HL-60 (cell line): ENCODE measurements around the gene KLF2.

ENCODE experiments used
- GABPA ChIP-seq: IDR thresholded peaks from 2 replicates; pipeline ENCODE4 v1.6.1; 2012; ENCODE audit warnings: low read depth
- POLR2AphosphoS5 ChIP-seq: IDR thresholded peaks from 2 replicates; pipeline ENCODE4 v1.6.1; 2012; ENCODE audit warnings: low read depth
- REST ChIP-seq: IDR thresholded peaks from 2 replicates; pipeline ENCODE4 v1.6.1; 2012; ENCODE audit warnings: low read depth; ENCODE audit not compliant: insufficient replicate concordance
- TF ChIP-seq, protein P1 (sequence below): IDR thresholded peaks from one replicate; pipeline ENCODE4 v1.5.1; 2011; ENCODE audit warnings: low read length, control low read depth, inconsistent platforms; ENCODE audit not compliant: insufficient read depth

GRCh38 chr19:16308081-16308480 lies 16.5 kb upstream of the KLF2 start:
- TF ChIP-seq POLR2AphosphoS5 (no peak), REST (no peak), GABPA (no peak)
- TF ChIP-seq, protein P1, sequence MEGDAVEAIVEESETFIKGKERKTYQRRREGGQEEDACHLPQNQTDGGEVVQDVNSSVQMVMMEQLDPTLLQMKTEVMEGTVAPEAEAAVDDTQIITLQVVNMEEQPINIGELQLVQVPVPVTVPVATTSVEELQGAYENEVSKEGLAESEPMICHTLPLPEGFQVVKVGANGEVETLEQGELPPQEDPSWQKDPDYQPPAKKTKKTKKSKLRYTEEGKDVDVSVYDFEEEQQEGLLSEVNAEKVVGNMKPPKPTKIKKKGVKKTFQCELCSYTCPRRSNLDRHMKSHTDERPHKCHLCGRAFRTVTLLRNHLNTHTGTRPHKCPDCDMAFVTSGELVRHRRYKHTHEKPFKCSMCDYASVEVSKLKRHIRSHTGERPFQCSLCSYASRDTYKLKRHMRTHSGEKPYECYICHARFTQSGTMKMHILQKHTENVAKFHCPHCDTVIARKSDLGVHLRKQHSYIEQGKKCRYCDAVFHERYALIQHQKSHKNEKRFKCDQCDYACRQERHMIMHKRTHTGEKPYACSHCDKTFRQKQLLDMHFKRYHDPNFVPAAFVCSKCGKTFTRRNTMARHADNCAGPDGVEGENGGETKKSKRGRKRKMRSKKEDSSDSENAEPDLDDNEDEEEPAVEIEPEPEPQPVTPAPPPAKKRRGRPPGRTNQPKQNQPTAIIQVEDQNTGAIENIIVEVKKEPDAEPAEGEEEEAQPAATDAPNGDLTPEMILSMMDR = no peak
